ENCODE measurements around the gene UNC93B1.

Gene UNC93B1

DNA sequence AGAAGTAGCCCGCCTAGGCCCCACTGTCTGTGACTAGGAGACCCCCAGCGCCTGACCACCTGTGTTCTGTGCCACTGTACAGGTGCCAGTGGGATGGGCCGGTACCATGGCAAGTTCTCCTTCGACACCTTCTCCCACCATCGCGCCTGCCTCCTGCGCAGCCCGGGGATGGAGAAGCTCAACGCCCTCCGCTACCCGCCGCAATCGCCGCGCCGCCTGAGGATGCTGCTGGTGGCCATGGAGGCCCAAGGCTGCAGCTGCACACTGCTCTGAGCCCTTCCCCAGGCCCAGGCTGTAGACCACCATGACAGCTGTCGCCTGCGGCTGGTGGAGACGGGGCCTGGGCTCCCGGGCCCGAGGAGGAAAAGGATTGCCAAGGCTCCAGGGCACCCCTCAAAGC is 23.8 kb upstream of the UNC93B1 start:
- H3K27ac ChIP-seq = peak overlapping the region; percentile 85

DNA sequence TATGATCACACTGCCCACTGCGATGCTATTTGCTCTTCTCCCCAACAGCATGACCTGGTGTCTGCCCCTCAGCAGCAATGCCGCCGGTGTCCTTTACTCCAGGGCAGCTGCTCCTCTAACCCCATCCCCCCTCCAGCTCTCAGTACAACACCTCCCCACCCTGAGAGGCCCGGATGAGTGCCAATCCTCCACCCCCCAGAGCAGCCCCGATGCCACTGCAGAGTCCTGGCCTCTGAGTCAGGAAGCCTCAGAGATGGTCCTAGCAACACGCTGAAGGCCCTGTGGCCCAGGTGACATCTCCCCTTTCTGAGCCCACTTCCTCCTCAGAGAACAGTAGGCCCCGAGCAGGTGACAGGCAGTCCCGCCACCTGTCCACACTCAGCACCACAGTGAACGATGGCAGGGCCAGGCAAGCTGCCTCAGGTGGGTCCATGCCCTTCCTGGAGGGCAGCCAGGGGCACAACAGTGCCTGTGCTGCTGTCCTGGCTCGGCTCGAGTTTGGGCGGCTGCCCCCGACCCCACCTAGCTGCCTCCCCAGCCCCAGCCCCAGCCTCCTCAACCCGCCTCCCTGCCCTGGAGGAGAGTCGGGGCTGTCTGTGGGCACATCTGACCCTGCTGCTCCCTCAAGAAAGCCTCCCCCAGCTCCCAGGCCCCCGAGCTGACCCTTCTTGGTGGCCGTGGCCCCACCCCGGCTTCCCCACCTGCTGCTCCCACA is 22.7 kb upstream of the UNC93B1 start:
- H3K4me3 ChIP-seq (ENCODE audit: low read depth in 1 of 2, low read length in 1 of 2) = no peak overlapping the region
- no peaks in the 10 kb centered on the region for H3K27me3 ChIP-seq
- TF ChIP-seq, protein P1, sequence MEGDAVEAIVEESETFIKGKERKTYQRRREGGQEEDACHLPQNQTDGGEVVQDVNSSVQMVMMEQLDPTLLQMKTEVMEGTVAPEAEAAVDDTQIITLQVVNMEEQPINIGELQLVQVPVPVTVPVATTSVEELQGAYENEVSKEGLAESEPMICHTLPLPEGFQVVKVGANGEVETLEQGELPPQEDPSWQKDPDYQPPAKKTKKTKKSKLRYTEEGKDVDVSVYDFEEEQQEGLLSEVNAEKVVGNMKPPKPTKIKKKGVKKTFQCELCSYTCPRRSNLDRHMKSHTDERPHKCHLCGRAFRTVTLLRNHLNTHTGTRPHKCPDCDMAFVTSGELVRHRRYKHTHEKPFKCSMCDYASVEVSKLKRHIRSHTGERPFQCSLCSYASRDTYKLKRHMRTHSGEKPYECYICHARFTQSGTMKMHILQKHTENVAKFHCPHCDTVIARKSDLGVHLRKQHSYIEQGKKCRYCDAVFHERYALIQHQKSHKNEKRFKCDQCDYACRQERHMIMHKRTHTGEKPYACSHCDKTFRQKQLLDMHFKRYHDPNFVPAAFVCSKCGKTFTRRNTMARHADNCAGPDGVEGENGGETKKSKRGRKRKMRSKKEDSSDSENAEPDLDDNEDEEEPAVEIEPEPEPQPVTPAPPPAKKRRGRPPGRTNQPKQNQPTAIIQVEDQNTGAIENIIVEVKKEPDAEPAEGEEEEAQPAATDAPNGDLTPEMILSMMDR (IDR thresholded peaks at IDR 0.05) = no peak
- H3K27ac ChIP-seq = peak overlapping the region; percentile 85
- no peaks in the 10 kb centered on the region for H3K9me3 ChIP-seq
- peaks cover 73% of the 10 kb centered on the region for H3K36me3 ChIP-seq
- H3K4me1 ChIP-seq (ENCODE audit: control insufficient read depth in 1 of 2, insufficient read depth in 1 of 2, low read depth in 1 of 2, low read length in 1 of 2) = peaks cover 33 to 34% of the 10 kb centered on the region in 2 experiments

More for the DNA sequence above, 23.8 kb upstream of the UNC93B1 start:
- peaks cover 62% of the 10 kb centered on the region for H3K36me3 ChIP-seq
- H3K4me1 ChIP-seq (ENCODE audit: control insufficient read depth in 1 of 2, insufficient read depth in 1 of 2, low read depth in 1 of 2, low read length in 1 of 2) = peaks cover 35 to 38% of the 10 kb centered on the region in 2 experiments
- no peaks in the 10 kb centered on the region for H3K9me3 ChIP-seq
- H3K4me3 ChIP-seq (ENCODE audit: low read depth in 1 of 2, low read length in 1 of 2) = no peak overlapping the region
- no peaks in the 10 kb centered on the region for H3K27me3 ChIP-seq
- TF ChIP-seq, protein P1 (IDR thresholded peaks at IDR 0.05) = no peak

DNA sequence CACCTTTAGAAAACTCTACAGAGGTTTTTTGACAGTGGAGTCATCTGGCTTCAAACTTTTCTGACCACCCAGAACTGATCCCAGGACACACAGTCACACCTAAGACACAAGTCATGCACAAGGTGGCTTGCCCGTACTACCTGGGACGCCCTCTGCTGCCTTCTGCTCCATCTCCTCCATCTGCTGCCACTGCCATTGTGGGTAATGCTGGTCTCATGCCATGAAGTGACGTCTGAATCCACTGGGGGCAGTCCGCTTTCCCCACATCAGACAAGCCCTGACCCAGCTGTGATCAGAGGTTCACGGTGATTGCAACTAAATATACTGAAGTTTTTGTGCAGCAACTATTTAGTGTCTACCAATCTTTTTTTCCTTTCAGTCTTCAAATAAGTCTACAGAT is 21.1 kb upstream of the UNC93B1 start:
- H3K9me3 ChIP-seq = no peaks in the 10 kb centered on the region
- peak overlapping the region; percentile 85 for H3K27ac ChIP-seq
- TF ChIP-seq, protein P1 (IDR thresholded peaks at IDR 0.05) = no peak
- peaks cover 88% of the 10 kb centered on the region for H3K36me3 ChIP-seq
- peaks cover 21 to 23% of the 10 kb centered on the region in 2 experiments for H3K4me1 ChIP-seq (ENCODE audit: control insufficient read depth in 1 of 2, insufficient read depth in 1 of 2, low read depth in 1 of 2, low read length in 1 of 2)
- H3K4me3 ChIP-seq (ENCODE audit: low read depth in 1 of 2, low read length in 1 of 2) = no peak overlapping the region
- no peaks in the 10 kb centered on the region for H3K27me3 ChIP-seq

DNA sequence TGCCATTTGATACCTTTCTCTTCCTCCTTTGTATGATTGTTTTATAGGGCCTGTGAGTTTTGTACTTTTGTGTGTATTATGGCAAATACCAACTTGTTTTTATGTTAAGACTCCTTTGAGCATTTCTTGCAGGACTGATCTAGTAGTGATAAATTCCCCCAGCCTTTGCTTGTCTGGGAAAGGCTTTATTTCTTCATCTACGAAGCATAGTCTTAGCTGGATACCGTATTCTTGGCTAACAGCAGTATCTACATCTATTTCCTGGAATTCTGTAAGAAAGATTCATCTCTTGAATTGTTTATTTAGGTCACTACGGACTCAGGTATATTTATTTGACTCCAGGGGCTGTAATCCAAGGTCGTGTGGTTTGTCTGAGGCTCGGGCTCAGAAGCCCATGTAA is 20.6 kb upstream of the UNC93B1 start:
- no peak overlapping the region for H3K4me3 ChIP-seq (ENCODE audit: low read depth in 1 of 2, low read length in 1 of 2)
- H3K9me3 ChIP-seq = no peaks in the 10 kb centered on the region
- TF ChIP-seq, protein P1 (IDR thresholded peaks at IDR 0.05) = no peak
- H3K27ac ChIP-seq = peak overlapping the region; percentile 85
- peaks cover 16 to 17% of the 10 kb centered on the region in 2 experiments for H3K4me1 ChIP-seq (ENCODE audit: control insufficient read depth in 1 of 2, insufficient read depth in 1 of 2, low read depth in 1 of 2, low read length in 1 of 2)
- no peaks in the 10 kb centered on the region for H3K27me3 ChIP-seq
- H3K36me3 ChIP-seq = peaks cover 94% of the 10 kb centered on the region

DNA sequence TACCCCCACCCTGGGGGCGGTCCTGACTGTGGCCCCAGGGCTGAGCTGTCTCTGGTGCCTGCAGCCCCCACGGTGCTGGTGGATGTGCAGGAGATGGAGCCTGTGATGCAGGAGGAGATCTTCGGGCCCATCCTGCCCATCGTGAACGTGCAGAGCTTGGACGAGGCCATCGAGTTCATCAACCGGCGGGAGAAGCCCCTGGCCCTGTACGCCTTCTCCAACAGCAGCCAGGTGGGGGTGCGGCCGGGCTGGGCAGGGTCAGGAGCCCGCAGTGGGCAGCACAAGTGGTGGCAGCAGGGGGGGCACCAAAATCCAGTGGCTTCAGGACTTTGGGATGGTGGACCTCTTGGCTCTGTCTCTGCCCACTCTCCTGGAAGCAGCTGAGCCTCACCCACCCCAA is 18.6 kb upstream of the UNC93B1 start:
- peak overlapping the region; percentile 27 for H3K27ac ChIP-seq
- no peaks in the 10 kb centered on the region for H3K9me3 ChIP-seq
- H3K36me3 ChIP-seq = peaks cover 100% of the 10 kb centered on the region
- no peaks in the 10 kb centered on the region for H3K4me1 ChIP-seq (ENCODE audit: control insufficient read depth in 1 of 2, insufficient read depth in 1 of 2, low read depth in 1 of 2, low read length in 1 of 2)
- no peaks in the 10 kb centered on the region for H3K27me3 ChIP-seq
- TF ChIP-seq, protein P1 (IDR thresholded peaks at IDR 0.05) = no peak
- H3K4me3 ChIP-seq (ENCODE audit: low read depth in 1 of 2, low read length in 1 of 2) = no peak overlapping the region
